GM19452 (cell line): Measurements from ENCODE around the gene FOXL3.
"Not testable (repeated sequence)": the region's sequence is repeated elsewhere in the genome, so short reads cannot be mapped to it uniquely, and the experiment has no call there.

Experiments used
- ATAC-seq: cut with Tn5 transposase; IDR thresholded peaks from one replicate; pipeline ENCODE4 v1.9.1; 2021; ENCODE audit not compliant: unreplicated experiment

The FOXL3 gene

DNA sequence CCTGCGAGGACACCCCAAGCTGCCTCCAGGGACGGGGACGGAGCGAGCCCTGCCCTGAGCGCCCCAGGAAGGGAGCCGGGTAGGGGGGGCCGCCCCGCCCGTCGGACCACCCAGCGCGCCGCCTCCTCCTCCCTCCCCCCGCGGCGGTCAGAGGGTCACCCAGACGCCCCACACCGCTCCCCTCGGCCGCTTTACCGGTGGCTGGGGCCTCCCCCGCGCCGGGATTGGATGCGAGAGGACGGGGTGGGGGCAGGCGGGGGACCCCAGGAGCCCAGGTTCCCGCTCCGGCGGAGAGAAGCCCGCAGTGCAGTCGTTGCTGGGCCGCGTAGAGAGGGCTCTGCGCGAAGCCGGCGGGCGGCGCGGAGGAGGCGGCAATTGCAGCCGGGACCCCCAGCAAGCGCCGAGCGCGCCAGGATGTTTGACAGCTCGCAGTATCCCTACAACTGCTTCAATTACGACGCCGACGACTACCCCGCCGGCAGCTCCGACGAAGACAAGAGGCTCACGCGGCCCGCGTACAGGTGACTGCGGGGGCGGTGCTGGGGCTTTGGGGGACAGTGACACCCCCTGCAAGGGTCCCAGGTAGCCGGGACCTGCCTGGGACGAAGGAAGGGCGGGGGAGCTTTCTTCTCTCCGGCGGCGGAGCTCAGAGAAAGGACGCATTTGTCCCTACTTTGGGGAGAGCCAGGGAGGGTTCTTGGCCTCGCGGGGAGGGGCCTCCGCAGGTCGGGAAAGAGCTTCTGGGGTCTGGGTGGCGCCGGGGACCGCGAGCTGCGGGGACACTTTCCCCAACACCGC lies at the start of gene FOXL3:
FOXL3 (plus strand) TSS at position 415 of the 798 bp plus-strand sequence; CDS start at position 415, 0 bp downstream.
- ATAC-seq: no peak

DNA sequence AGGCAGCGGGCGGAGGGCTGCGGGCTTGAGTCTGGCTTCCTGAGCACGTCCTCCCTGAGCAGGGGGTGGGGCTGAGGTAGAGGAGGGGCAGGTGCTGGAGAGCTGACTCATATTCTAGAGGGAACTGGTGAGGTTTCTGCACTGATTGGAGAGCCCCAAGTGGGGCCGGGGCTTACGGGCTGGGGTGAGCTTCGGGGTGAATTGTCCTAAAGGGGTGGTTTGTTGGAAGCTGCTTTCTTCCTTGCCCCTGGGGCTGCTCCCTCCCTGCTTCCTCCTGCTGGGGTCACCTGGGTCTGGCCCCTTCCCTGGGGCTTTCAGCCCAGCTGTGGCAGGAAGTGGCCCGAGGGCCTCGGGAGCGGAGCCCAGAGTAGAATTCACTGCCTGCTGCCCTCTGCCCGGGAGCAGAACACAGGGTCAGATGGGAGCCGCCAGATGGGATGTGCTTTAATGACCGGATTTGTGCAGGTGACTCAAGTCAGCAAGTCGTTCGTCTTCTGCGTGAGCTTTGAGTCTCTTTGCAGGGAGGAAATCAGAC lies 49.0 kb upstream of the FOXL3 start:
- no peak for ATAC-seq

DNA sequence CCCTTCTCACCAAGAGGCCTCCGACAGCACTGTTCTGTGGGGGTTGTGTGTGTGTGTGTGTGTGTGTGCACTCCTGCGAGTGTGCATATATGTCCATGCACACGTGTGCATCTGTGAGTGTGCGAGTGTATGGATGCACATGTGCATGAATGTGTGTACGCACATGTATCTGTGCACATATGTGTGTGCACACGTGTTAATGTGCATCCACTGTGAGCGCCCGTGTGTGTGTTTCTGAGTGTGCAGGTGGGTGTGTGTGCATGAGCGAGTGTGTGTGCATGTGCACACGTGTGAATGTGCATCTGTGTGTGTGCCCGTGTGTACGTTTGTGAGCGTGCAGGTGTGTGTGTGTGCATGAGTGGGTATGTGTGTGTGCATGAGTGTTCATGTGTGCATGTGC lies 48.5 kb upstream of the FOXL3 start:
- no peak for ATAC-seq

DNA sequence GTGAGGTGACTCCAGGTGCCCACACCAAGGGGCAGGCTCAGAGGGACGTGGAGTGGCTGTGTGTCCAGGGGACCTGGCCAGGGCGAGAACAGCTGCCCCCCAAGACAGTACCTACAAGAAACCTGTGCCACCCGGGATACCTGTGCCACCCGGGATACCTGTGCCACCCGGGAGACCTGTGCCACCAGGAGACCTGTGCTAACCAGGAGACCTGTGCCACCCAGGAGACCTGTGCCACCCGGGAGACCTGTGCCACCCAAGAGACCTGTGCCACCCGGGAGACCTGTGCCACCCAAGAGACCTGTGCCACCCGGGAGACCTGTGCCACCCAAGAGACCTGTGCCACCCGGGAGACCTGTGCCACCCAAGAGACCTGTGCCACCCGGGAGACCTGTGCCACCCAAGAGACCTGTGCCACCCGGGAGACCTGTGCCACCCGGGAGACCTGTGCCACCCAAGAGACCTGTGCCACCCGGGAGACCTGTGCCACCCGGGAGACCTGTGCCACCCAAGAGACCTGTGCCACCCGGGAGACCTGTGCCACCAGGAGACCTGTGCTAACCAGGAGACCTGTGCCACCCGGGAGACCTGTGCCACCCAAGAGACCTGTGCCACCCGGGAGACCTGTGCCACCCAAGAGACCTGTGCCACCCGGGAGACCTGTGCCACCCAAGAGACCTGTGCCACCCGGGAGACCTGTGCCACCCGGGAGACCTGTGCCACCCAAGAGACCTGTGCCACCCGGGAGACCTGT lies 47.0 kb upstream of the FOXL3 start:
- ATAC-seq: not testable (repeated sequence)

DNA sequence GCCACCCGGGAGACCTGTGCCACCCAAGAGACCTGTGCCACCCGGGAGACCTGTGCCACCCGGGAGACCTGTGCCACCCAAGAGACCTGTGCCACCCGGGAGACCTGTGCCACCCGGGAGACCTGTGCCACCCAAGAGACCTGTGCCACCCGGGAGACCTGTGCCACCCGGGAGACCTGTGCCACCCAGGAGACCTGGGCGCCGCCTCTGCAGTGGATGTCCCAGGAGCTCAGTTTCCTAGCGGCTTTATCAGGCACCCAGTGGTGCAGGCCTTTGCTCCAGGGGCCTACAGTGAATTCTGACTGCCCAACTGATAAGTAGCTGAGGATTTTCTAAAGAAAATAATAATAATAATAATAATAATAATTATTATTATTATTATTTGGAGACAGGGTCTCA lies 46.4 kb upstream of the FOXL3 start:
- not testable (repeated sequence) for ATAC-seq

DNA sequence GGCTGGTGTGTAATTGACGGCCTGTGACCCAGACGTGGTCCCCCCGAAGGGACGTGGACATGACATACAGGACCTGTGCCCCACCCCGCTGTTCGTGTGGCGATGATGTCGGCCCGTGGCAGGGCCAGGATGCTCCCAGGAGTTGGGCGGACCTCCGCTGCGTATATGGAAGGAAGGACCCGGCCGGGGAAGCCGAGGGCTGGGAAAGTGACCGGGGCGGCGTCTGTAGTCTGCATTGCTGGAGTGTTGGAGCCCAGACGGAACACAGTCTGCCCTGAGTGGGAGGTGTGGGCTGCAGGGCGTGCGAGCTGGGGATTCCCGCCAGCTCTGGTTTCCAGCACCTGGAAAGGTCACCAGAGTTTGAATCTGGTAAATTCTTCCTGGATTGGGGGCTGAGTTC lies 45.0 kb upstream of the FOXL3 start:
- no peak for ATAC-seq

DNA sequence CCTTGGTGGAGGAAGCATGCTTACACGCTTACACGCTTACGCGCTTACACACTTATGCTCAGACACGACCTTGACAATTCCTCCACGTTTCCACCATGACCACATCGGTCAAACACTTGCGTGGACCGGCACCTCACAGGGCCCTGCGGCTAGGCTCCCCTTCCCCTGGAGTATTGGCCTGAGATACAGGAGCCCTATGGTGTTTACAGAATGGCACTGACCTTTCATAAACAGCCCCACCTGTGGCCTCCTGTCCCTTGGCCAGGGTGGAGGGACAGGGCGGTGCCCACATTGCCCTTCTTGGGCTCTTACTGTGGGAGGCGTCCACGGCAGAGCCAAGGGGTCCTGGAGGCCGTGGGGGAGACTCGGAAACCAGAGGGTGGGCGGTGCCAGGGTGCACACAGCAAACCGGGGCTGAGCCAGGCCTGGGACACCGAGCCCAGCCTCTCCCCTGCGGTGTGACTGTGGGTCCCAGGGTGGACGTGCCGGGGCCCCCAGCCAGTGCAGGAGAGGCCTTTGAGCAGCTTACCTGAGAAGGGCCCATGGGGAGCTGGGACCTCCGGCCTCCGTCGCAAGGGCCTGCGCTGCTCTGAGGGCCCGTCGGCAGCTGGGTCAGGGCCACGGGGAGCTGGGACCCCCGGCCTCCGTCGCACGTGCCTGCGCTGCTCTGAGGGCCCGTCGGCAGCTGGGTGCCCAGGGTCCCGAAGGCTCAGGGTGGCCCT lies 44.2 kb upstream of the FOXL3 start:
- no peak for ATAC-seq

DNA sequence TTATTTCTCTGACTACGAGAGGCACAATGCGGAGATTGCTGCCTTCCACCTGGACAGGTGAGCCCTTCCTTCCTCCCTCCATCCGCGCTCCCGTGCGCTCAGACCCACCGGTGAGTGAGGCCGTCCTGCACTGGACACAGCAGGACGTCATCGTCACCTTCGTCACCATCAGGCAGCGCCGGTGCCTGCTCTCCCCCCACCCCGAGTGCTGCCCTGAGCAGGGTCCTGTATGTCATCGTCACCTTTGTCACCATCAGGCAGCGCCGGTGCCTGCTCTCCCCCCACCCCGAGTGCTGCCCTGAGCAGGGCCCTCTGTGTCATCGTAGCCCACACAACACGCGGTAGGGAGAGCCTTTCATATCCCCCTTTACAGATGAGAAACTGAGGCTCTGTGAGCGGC lies 43.5 kb upstream of the FOXL3 start:
- ATAC-seq: no peak

DNA sequence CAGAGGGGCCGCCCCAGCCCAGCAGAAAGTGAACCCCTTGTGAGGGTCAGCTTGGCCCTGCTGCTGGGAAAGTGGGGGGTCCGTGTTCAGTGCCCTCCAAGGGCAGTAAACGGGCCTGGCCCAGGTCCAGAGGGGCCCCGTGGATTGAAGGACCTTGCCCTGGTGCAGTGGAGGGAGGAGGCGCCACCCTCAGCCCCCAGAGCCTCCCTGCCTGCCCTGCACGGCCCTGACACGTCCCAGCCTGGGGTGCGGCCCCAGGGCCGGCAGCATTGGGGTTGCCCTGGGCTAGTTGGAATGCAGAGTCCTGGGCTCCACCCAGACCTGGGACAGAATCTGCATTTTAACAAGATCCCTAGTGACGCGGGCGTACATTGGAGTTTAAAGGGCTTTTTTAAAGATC lies 42.8 kb upstream of the FOXL3 start:
- no peak for ATAC-seq

DNA sequence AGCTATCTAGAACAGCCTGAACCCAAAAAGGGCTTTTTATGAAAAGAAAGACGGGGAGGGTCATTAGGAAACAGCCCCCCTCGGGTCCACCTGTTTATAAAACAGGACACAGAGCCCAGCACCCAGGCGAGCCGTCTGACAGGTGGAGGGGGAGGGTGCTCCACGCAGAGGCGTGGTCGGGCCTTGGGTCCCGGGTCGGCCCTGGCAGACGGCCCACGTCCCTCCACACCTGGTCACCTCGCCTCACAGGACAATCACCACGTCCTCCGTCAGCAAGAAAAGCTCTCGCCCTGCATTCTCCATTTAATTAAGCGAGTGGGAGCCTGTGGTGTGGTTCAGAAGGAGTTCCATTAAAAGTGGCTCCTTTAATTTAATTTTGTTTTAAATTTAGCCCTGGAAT lies 42.3 kb upstream of the FOXL3 start:
- no peak for ATAC-seq

DNA sequence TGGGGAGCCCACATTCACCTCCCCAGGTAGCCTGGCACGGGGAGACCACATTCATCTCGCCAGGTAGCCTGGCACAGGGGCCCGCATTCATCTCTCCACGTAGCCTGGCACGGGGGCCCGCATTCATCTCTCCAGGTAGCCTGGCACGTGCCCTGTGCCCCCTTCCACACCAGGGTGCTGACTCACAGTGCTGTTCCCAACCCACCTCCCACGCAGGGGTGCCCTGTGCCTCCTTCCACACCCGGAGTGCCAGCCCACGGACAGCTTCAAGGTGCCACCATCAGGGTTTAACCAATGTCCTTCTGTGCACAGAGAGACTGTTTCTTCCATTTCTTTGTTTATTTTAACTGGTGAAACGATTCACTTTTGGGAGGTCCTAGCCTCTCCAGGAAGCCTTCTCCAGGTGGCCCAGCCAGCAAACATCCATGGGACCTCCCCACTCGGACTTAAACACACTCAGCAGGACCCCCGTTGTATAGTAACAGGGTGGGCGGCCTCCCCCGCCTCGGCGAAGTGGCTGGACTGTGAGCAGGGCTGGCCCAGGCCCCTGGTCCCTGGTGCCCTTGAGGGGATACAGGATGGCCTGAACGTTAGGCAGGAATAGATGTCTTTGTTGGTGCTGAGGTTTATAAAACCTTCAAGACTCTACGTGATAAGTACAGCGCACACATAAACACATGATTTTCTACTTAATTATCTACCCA lies 41.1 kb upstream of the FOXL3 start:
- ATAC-seq: no peak

DNA sequence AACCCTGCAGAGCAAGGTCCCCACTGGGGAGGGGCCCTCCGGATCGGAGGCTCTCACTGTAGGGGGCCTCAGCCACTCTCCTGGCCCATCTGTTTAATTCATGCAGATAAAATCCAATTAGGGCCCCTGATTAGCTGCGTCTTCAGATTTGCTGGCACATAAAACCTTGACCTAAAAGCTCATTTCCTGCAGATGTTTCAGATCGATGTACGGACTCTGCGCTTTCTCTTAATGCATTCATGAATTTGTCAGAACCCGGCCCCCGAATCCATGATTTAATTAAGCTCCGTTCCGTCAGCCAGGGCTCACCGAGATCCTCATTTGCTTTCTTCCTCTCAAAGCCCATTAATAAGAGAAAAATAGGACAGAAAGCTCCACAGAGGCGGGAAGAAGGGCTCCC lies 40.0 kb upstream of the FOXL3 start:
- ATAC-seq: no peak

DNA sequence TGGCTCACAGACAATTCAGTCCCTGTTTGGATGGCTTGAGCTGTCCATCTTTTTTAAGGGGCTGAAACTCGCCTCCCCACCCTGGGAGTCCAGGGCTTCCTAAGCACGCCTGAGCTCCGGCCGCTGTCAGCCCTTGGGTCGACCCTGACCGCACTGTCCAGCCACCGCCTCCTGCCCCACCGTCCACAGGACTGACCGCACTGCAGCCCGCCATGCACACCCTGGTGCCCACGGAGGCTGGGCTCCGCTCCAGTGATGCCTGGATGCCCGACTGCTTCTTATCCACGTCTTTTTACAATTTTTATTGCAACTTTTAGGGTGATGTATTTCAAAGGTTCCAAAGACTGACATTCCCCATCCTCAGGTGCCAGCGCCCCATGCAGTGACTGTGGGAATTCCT lies 39.4 kb upstream of the FOXL3 start:
- ATAC-seq: no peak

DNA sequence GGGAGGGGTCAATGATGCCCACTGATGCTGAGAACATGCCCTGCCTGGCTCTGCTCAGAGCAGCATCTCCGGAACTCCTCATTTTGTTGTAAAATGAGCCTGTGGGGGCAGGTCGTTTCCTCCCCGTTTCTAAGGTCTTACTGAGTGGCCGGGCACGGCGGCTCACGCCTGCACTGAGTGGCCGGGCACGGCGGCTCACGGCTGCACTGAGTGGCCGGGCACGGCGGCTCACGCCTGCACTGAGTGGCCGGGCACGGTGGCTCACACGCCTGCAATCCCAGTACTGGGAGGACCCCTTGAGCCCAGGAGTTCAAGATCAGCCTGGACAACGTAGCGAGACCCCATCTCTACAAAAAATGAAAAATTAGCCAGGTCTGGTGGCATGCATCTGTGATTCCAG lies 39.0 kb upstream of the FOXL3 start:
- no peak for ATAC-seq

DNA sequence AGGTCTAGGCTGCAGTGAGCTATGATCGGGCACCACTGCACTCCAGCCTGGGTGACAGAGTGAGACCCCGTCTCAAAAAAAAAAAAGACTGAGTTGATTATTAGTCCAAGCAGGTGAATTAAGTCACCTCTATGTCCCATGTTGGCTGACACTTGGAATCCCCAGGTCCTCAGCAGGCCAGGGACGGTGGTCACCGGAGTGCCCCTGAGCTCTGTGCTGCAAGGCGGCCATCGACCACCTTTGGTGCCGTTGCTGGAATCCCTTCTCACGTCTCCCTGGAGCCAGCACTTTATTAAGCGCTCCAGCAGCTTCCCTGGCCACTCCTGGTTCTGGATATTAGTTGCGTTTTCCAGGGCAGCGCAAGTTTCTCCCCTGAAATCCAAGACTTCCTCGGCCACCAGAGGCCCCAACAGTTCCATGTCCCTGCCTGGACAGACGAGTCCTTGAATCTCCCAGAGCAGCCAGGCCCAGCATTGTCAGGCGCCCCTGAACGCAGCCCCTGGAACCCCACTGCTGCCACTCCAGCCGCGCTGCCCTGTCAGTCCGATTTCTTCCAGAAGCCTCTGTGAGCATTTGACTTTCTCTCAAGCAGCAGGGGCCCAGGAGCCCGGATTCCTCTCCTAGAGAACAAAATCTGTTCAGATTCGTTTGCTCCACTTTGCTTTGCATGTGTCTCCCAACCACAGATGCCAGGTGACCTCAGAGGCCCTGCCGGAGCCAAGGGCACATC lies 38.4 kb upstream of the FOXL3 start:
- no peak for ATAC-seq

DNA sequence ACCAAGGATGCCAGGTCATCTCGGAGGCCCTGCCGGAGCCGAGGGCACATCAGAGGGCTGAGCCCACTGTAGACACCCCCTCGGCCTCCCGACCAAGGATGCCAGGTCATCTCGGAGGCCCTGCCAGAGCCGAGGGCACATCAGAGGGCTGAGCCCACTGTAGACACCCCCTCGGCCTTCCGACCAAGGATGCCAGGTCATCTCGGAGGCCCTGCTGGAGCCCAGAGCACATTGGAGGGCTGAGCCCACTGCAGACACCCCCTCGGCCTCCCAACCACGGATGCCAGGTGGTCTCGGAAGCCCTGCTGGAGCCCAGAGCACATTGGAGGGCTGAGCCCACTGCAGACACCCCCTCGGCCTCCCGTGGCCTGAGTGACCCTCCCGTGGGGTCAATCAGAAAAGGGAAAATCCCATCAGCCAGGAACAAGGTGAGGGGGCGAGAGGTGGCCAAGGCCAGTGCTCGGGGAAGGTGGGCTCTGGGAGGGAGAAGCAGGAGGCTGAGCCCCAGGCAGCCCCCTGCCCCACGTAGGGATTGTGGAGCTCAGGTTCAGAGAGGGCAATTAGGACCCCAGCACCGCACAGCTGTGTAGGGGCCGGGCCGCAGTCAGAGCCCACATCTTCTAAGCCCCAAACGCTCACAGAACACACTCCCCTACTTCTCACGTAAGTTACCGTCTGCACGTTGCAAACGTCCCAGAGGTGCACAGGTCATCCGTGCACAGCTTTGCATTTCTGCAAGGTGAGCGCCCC lies 37.6 kb upstream of the FOXL3 start:
- no peak for ATAC-seq

DNA sequence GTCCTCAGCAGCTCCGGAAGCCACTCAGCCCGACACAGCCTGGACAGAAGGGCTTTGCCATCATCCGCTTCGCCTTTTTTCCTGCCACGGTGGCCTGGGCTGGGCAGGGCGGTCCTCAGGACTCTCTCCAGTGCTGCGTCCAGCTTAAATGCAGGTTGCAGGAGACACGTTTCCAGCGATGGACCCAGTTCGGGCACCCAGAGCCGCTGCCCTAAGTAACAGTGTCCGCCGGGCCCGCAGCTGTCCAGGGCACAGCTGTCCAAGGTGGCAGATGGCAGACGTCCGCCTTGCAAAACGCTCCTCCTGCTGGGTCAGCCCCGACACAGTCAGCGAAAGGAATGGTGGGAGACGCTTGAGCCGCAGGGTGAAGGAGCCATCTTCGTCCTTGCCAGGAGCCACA lies 37.0 kb upstream of the FOXL3 start:
- no peak for ATAC-seq

DNA sequence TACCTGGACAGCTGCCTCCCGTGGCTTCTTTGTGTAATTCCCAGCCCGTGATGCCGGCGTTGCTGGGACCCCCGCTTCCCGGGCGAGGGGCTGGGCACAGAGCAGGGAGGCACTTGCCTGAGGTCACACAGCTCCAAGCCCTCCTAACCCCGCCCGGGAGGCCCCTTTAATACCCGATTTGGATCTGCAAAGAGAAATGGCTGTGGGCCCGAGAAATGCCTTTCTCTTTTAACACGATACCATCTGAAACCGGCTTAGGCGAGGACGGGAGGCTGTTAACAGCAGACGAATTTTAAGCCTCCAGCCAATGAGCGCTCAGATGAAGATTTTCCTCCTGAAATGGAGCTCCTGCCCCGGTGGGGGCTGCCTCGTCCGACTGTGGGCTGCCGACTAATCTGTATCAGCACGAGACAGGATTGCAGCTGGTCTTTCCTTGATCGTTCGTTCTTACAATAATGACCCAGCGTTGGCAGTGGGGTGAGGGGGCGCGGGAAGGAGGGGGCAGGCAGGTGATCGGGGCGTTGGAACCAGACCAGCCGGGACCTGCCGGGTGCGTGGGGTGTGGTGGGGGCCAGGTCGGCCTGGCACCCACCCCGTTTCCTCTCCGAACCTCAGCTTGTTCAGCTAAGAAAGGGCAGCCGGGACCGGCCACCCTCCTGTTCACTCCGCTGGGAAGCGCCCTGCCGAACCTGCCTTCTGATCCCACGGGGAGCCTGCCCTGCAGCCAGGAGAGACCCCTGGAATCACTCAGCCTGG lies 36.2 kb upstream of the FOXL3 start:
- no peak for ATAC-seq
